ENCODE results near the gene IL5.
"Not testable (repeated sequence)": the region's sequence is repeated elsewhere in the genome, so short reads cannot be mapped to it uniquely, and the experiment has no call there.

The IL5 gene

GRCh38 chr5:132576123-132576522 lies 32.8 kb upstream of the IL5 start:
- no peak for TF ChIP-seq CTCF (IDR thresholded peaks at IDR 0.05)
- Mint-ChIP-seq H3K36me3 (ENCODE audit: low read depth) (peaks cover 80% of the 10 kb centered on the region), H3K27me3 (ENCODE audit: low read depth, poor library complexity) (no peaks in the 10 kb centered on the region), H3K4me1 (no peaks in the 10 kb centered on the region), H3K9me3 (peaks cover 11% of the 10 kb centered on the region), H3K27ac (no peak overlapping the region), H3K4me3 (no peak overlapping the region)
- no peak for DNase-seq

GRCh38 chr5:132566657-132567056 lies 23.3 kb upstream of the IL5 start:
- Mint-ChIP-seq H3K4me1 (no peaks in the 10 kb centered on the region), H3K27me3 (ENCODE audit: low read depth, poor library complexity) (no peaks in the 10 kb centered on the region), H3K36me3 (ENCODE audit: low read depth) (peaks cover 39% of the 10 kb centered on the region), H3K9me3 (peaks cover 9% of the 10 kb centered on the region), H3K27ac (peak overlapping the region; percentile 10), H3K4me3 (no peak overlapping the region)
- no peak for TF ChIP-seq CTCF (IDR thresholded peaks at IDR 0.05)
- no peak for DNase-seq

GRCh38 chr5:132564555-132564954 lies 21.2 kb upstream of the IL5 start:
- H3K27me3 Mint-ChIP-seq (ENCODE audit: low read depth, poor library complexity); DNase-seq; H3K9me3 Mint-ChIP-seq; H3K4me1 Mint-ChIP-seq; H3K4me3 Mint-ChIP-seq; H3K27ac Mint-ChIP-seq: not testable (repeated sequence)
- peaks cover 27% of the 10 kb centered on the region for H3K36me3 Mint-ChIP-seq (ENCODE audit: low read depth)

GRCh38 chr5:132561601-132562000 lies 18.3 kb upstream of the IL5 start:
- Mint-ChIP-seq H3K27me3 (ENCODE audit: low read depth, poor library complexity) (no peaks in the 10 kb centered on the region), H3K27ac (no peak overlapping the region), H3K9me3 (peaks cover 9% of the 10 kb centered on the region), H3K4me3 (no peak overlapping the region), H3K36me3 (ENCODE audit: low read depth) (peaks cover 9% of the 10 kb centered on the region), H3K4me1 (peaks cover 26% of the 10 kb centered on the region)
- no peak for DNase-seq
- no peak for TF ChIP-seq CTCF (IDR thresholded peaks at IDR 0.05)

- no peak for TF ChIP-seq CTCF (IDR thresholded peaks at IDR 0.05)
- peaks cover 33% of the 10 kb centered on the region for H3K4me1 Mint-ChIP-seq
- H3K4me3 Mint-ChIP-seq: peak overlapping the region; percentile 33
- no peak for DNase-seq
- peaks cover 10% of the 10 kb centered on the region for H3K9me3 Mint-ChIP-seq
- no peak overlapping the region for H3K27ac Mint-ChIP-seq
- no peaks in the 10 kb centered on the region for H3K27me3 Mint-ChIP-seq (ENCODE audit: low read depth, poor library complexity)
- peaks cover 5% of the 10 kb centered on the region for H3K36me3 Mint-ChIP-seq (ENCODE audit: low read depth)
Measured at GRCh38 chr5:132559383-132560060, 16.2 kb upstream of the IL5 start.

DNA sequence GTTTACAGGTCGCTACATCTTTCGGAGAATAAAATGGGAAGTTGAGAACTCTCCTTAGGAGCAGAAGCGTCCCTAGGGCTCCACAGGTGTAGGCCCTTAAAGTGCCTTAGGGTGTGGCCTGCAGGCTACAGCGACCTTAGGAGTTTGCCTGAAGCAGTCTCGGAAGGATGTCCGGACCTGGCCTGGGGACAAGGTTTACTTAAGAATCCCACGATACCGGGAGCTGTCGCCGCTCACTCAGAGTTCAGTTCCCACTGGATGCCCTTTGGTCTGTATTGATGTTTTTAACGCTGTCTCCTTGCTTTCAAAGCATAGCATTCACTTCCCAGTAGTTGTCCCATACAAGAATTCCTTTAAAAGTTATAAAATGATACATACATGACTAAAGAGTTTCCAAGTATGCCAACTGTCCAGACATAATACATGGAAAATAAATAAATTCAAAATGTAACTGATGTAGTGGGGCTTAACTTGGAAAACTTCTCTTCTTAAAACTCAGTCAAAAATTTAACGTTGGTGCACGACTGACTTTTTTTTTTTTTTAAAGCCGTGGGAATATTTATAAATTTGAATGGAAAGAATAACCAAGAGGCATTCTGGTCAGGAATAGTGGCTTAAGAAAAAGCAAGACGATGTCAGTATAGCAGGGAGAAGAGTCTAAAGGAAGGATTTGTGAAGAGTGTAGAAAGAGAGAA lies 14.3 kb upstream of the IL5 start:
- H3K9me3 Mint-ChIP-seq: peaks cover 10% of the 10 kb centered on the region
- peaks cover 5% of the 10 kb centered on the region for H3K36me3 Mint-ChIP-seq (ENCODE audit: low read depth)
- H3K4me1 Mint-ChIP-seq: peaks cover 33% of the 10 kb centered on the region
- peak overlapping the region; percentile 95 for H3K27ac Mint-ChIP-seq
- no peak for TF ChIP-seq CTCF (IDR thresholded peaks at IDR 0.05)
- peak overlapping the region; percentile 94 for H3K4me3 Mint-ChIP-seq
- DNase-seq: peak; percentile 21
- peaks cover 5% of the 10 kb centered on the region for H3K27me3 Mint-ChIP-seq (ENCODE audit: low read depth, poor library complexity)
